K562 (cell line): Measurements from ENCODE around the gene RBM28.

Source experiments
- CAMTA2 ChIP-seq: fragments of 250-450 bp; sonication (Bioruptor Pico); conservative IDR thresholded peaks from 2 replicates; pipeline ENCODE4 v1.5.1; 2022
- CEBPB ChIP-seq: fragments of 450-650 bp; IDR thresholded peaks from 2 replicates; pipeline ENCODE4 v1.6.1; 2016; ENCODE audit warnings: missing genetic modification characterization, missing compliant biosample characterization
- ETV6 ChIP-seq, 3 experiments: fragments of 150-350 bp in 1 of 3; sonication (generic) in 1 of 3; formaldehyde crosslinking in 1 of 3; IDR thresholded peaks; 2 replicates each; pipeline versions ENCODE4 v1.6.1 to v1.8.0; 2014 to 2022; ENCODE audit warnings: borderline replicate concordance in 2 of 3, low read depth in 2 of 3, antibody characterized with exemption in 1 of 3, low read length in 1 of 3, mild to moderate bottlenecking in 1 of 3, missing genetic modification reagents in 1 of 3
- FOXA3 ChIP-seq, 2 experiments: fragments of 450-650 bp in 1 of 2; sonication (generic) in 1 of 2; formaldehyde crosslinking; IDR thresholded peaks in 1 of 2; conservative IDR thresholded peaks in 1 of 2; 2 replicates each; pipeline versions ENCODE4 v1.4.0 to v1.8.0; 2020 to 2022; ENCODE audit warnings: mild to moderate bottlenecking in 2 of 2, missing genetic modification reagents in 1 of 2
- PTRF ChIP-seq: fragments of 450-650 bp; IDR thresholded peaks from 2 replicates; pipeline ENCODE4 v1.6.1; 2016; ENCODE audit warnings: mild to moderate bottlenecking, missing genetic modification characterization, missing compliant biosample characterization
- RBM25 ChIP-seq: fragments of 200-400 bp; formaldehyde crosslinking; IDR thresholded peaks from 2 replicates; pipeline ENCODE4 v1.6.1; 2018; ENCODE audit warnings: low read length, low read depth, moderate library complexity; ENCODE audit not compliant: severe bottlenecking
- TAF15 ChIP-seq: fragments of 200-400 bp; formaldehyde crosslinking; IDR thresholded peaks from 2 replicates; pipeline ENCODE4 v1.6.1; 2017; ENCODE audit warnings: mild to moderate bottlenecking, low read depth, low read length, moderate library complexity
- UBTF ChIP-seq, 2 experiments: IDR thresholded peaks; 2 replicates each; pipeline ENCODE4 v1.6.1; 2012; ENCODE audit warnings: improper control_type of control experiment in 2 of 2, low read depth in 2 of 2, low read length in 2 of 2, borderline replicate concordance in 1 of 2
- ZFX ChIP-seq: sonication (generic); formaldehyde crosslinking; IDR thresholded peaks from 2 replicates; pipeline ENCODE4 v1.8.0; 2022; ENCODE audit warnings: mild to moderate bottlenecking, missing genetic modification reagents, moderate library complexity
- ZNF589 ChIP-seq: fragments of 200-800 bp; sonication (Bioruptor generic); IDR thresholded peaks from 2 replicates; pipeline ENCODE4 v1.6.1; 2016; ENCODE audit warnings: low read depth, missing genetic modification characterization, missing compliant biosample characterization

- TF ChIP-seq ZFX (no peak), CAMTA2 (CRISPR knock-in tag) (no peak), TAF15 (no peak), ZNF589 (CRISPR knock-in tag) (no peak), FOXA3 (CRISPR knock-in tag; conservative IDR thresholded peaks at IDR 0.05 in 1 of 2, IDR thresholded peaks at IDR 0.05 in 1 of 2) (0 out of 4 replicates have a peak, but pooled peaks of 1 of the 2 experiments have one; percentile 23), PTRF (tag) (no peak), UBTF (IDR thresholded peaks at IDR 0.05; ENCODE audit: borderline replicate concordance in 1 of 2, low read depth in 2 of 2, low read length in 2 of 2) (no peak), ETV6 (IDR thresholded peaks at IDR 0.05; ENCODE audit: borderline replicate concordance in 1 of 2, low read depth in 2 of 2, low read length in 1 of 2) (no peak), ETV6 (CRISPR knock-in tag; IDR thresholded peaks at IDR 0.05; ENCODE audit: borderline replicate concordance) (no peak), CEBPB (tag) (no peak), RBM25 (no peak)
Measured at GRCh38 chr7:128267595-128267924, 76.1 kb downstream of the RBM28 start.
